RPMI8226 (cell line): Measurements from ENCODE around the gene VENTX.
"Not testable (repeated sequence)": the region's sequence is repeated elsewhere in the genome, so short reads cannot be mapped to it uniquely, and the experiment has no call there.

Experiments
- DNase-seq: peaks from one replicate; pipeline ENCODE4 v3.0.0-alpha.2; 2015

Gene VENTX

GRCh38 chr10:133217800-133218589 is 19.7 kb upstream of the VENTX start:
- no peak for DNase-seq

GRCh38 chr10:133218891-133219290 is 18.8 kb upstream of the VENTX start:
- peak; percentile 69 for DNase-seq

GRCh38 chr10:133219782-133220181 is 17.9 kb upstream of the VENTX start:
- no peak for DNase-seq

GRCh38 chr10:133221331-133221730 is 16.3 kb upstream of the VENTX start:
- DNase-seq: no peak

- DNase-seq: not testable (repeated sequence)
Observed at GRCh38 chr10:133221756-133222155, 15.9 kb upstream of the VENTX start.

GRCh38 chr10:133224076-133224475 is 13.6 kb upstream of the VENTX start:
- DNase-seq: no peak

- no peak for DNase-seq
Observed at GRCh38 chr10:133224756-133225372, 12.8 kb upstream of the VENTX start.

- no peak for DNase-seq
Observed at GRCh38 chr10:133225707-133226191, 11.9 kb upstream of the VENTX start.

GRCh38 chr10:133226251-133226808 is 11.3 kb upstream of the VENTX start:
- DNase-seq: no peak

GRCh38 chr10:133227256-133227655 is 10.4 kb upstream of the VENTX start:
- no peak for DNase-seq

GRCh38 chr10:133229265-133230043 is 8.2 kb upstream of the VENTX start:
- no peak for DNase-seq

GRCh38 chr10:133230044-133230361 is 7.7 kb upstream of the VENTX start, which contains the start of gene UTF1:
Gene UTF1 (plus strand): TSS chr10:133230217. CDS start chr10:133230289, 72 bp downstream.
- no peak for DNase-seq

GRCh38 chr10:133230387-133231195 is 7.1 kb upstream of the VENTX start:
- peak; percentile 80 for DNase-seq

- DNase-seq: no peak
Observed at GRCh38 chr10:133231244-133231945, 6.3 kb upstream of the VENTX start.

GRCh38 chr10:133231946-133232574 is 5.6 kb upstream of the VENTX start:
- no peak for DNase-seq

- not testable (repeated sequence) for DNase-seq
Observed at GRCh38 chr10:133234796-133235195, 2.9 kb upstream of the VENTX start.

- DNase-seq: no peak
Observed at GRCh38 chr10:133235265-133235855, 2.3 kb upstream of the VENTX start.

- DNase-seq: no peak
Observed at GRCh38 chr10:133235932-133236331, 1.7 kb upstream of the VENTX start.

GRCh38 chr10:133236401-133237240 is 1.0 kb upstream of the VENTX start:
- no peak for DNase-seq

GRCh38 chr10:133237241-133237587 is 441 bp upstream of the VENTX start:
- DNase-seq: no peak
